Liver (tissue), 9 donors: Measurements from ENCODE around the gene EIF2AK3. TPM values are rescaled to one million over a fixed set of nuclear protein-coding genes. Genes with fewer than 3 reads are reported as not detected.

Experiments
- DNase-seq: peaks from one replicate; pipeline ENCODE4 v3.0.0-alpha.2; 2017; ENCODE audit warnings: low spot score
- H3K27ac ChIP-seq, 2 donors: one replicate each; pipeline ENCODE4 v1.7.0; 2013; ENCODE audit warnings: inconsistent platforms in 2 of 2, low read length in 2 of 2, control low read depth in 1 of 2, low read depth in 1 of 2, mild to moderate bottlenecking in 1 of 2
- H3K27me3 ChIP-seq, 4 donors: one replicate each; pipeline versions ENCODE4 v1.6.1 to v1.7.0; 2013; ENCODE audit warnings: low read length in 3 of 4, inconsistent platforms in 1 of 4, mild to moderate bottlenecking in 1 of 4, moderate library complexity in 1 of 4; ENCODE audit not compliant: control insufficient read depth in 4 of 4, insufficient read depth in 4 of 4
- H3K36me3 ChIP-seq, 4 donors: one replicate each; pipeline versions ENCODE4 v1.6.1 to v1.7.0; 2013; ENCODE audit warnings: low read length in 3 of 4, mild to moderate bottlenecking in 3 of 4, low read depth in 1 of 4, moderate library complexity in 1 of 4; ENCODE audit not compliant: control insufficient read depth in 4 of 4, insufficient read depth in 3 of 4
- H3K4me1 ChIP-seq, 4 donors: one replicate each; pipeline versions ENCODE4 v1.6.1 to v1.7.0; 2013; ENCODE audit warnings: low read length in 3 of 4, mild to moderate bottlenecking in 3 of 4, moderate library complexity in 1 of 4; ENCODE audit not compliant: control insufficient read depth in 4 of 4, insufficient read depth in 4 of 4
- H3K4me3 ChIP-seq, 3 donors: one replicate each; pipeline versions ENCODE4 v1.6.1 to v1.7.0; 2013; ENCODE audit warnings: low read length in 3 of 3, control low read depth in 1 of 3, low read depth in 1 of 3, mild to moderate bottlenecking in 1 of 3
- H3K9ac ChIP-seq, 2 donors: one replicate each; pipeline ENCODE4 v1.7.0; 2013; ENCODE audit warnings: low read length in 2 of 2, mild to moderate bottlenecking in 2 of 2, moderate library complexity in 2 of 2, control low read depth in 1 of 2, low read depth in 1 of 2
- H3K9me3 ChIP-seq, 4 donors: one replicate each; pipeline versions ENCODE4 v1.6.1 to v1.7.0; 2013; ENCODE audit warnings: low read length in 3 of 4; ENCODE audit not compliant: control insufficient read depth in 4 of 4
- ATF3 ChIP-seq: IDR thresholded peaks from 2 replicates; pipeline ENCODE4 v1.6.1; 2016; ENCODE audit warnings: antibody characterized with exemption
- CTCF ChIP-seq: fragments of 150-350 bp; IDR thresholded peaks from 2 replicates; pipeline ENCODE4 v1.5.1; 2017; ENCODE audit warnings: improper control_type of control experiment, low read depth, low read length; ENCODE audit not compliant: missing input control
- EGR1 ChIP-seq, 2 donors: IDR thresholded peaks; 2 replicates each; pipeline ENCODE4 v1.6.1; 2016 to 2018; ENCODE audit warnings: antibody characterized with exemption in 2 of 2, low read depth in 2 of 2
- FOXA1 ChIP-seq: IDR thresholded peaks from 2 replicates; pipeline ENCODE4 v1.6.1; 2016; ENCODE audit warnings: antibody characterized with exemption
- FOXA2 ChIP-seq: IDR thresholded peaks from 2 replicates; pipeline ENCODE4 v1.6.1; 2016; ENCODE audit warnings: antibody characterized with exemption
- GABPA ChIP-seq, 2 donors: IDR thresholded peaks in 1 of 2; conservative IDR thresholded peaks in 1 of 2; 2 replicates each; pipeline ENCODE4 v1.6.1; 2016; ENCODE audit warnings: antibody characterized with exemption in 2 of 2, mild to moderate bottlenecking in 1 of 2, moderate library complexity in 1 of 2
- HNF4A ChIP-seq, 2 donors: conservative IDR thresholded peaks; 2 replicates each; pipeline ENCODE4 v1.6.1; 2016; ENCODE audit warnings: antibody characterized with exemption in 2 of 2, mild to moderate bottlenecking in 2 of 2
- HNF4G ChIP-seq: IDR thresholded peaks from 2 replicates; pipeline ENCODE4 v1.6.1; 2016; ENCODE audit warnings: antibody characterized with exemption
- JUND ChIP-seq, 2 donors: IDR thresholded peaks; 2 replicates each; pipeline ENCODE4 v1.6.1; 2016; ENCODE audit warnings: antibody characterized with exemption in 2 of 2
- MAX ChIP-seq: IDR thresholded peaks from 2 replicates; pipeline ENCODE4 v1.6.1; 2016; ENCODE audit warnings: antibody characterized with exemption
- NR2F2 ChIP-seq: IDR thresholded peaks from 2 replicates; pipeline ENCODE4 v1.6.1; 2016; ENCODE audit warnings: antibody characterized with exemption
- RAD21 ChIP-seq, 2 donors: IDR thresholded peaks; 2 replicates each; pipeline ENCODE4 v1.6.1; 2016; ENCODE audit warnings: antibody characterized with exemption in 2 of 2, mild to moderate bottlenecking in 2 of 2
- REST ChIP-seq: IDR thresholded peaks from 2 replicates; pipeline ENCODE4 v1.6.1; 2016; ENCODE audit warnings: antibody characterized with exemption, mild to moderate bottlenecking
- RXRA ChIP-seq, 2 donors: IDR thresholded peaks; 2 replicates each; pipeline ENCODE4 v1.6.1; 2017 to 2018; ENCODE audit warnings: antibody characterized with exemption in 2 of 2, mild to moderate bottlenecking in 1 of 2
- SP1 ChIP-seq: IDR thresholded peaks from 2 replicates; pipeline ENCODE4 v1.6.1; 2018; ENCODE audit warnings: antibody characterized with exemption, mild to moderate bottlenecking
- TAF1 ChIP-seq: conservative IDR thresholded peaks from 2 replicates; pipeline ENCODE4 v1.6.1; 2016; ENCODE audit warnings: antibody characterized with exemption, mild to moderate bottlenecking
- YY1 ChIP-seq: IDR thresholded peaks from 2 replicates; pipeline ENCODE4 v1.6.1; 2016; ENCODE audit warnings: antibody characterized with exemption, mild to moderate bottlenecking
- ZBTB33 ChIP-seq: IDR thresholded peaks from 2 replicates; pipeline ENCODE4 v1.6.1; 2016; ENCODE audit warnings: antibody characterized with exemption
- WGBS: extraction: QIAGEN DNeasy Blood & Tissue Kit; methylation state at CpG from one replicate; pipeline ENCODE4 v1.1.7; 2013; 5-methylcytosine and 5-hydroxymethylcytosine counted together
- polyA plus RNA-seq, 2 donors: library from polyadenylated mRNA; stranded (reverse) in 1 of 2; unstranded in 1 of 2; fragments of 200-250 nt in 1 of 2; fragments of >200 nt in 1 of 2; fragmentation: Nextera tagmentation in 1 of 2; extraction: Ambion mirVana in 1 of 2; gene quantifications; one replicate each; pipeline versions ENCODE4 v1.2.1 to v1.2.3, GENCODE V29; 2013 to 2015
- total RNA-seq, 2 donors: library from RNA; depleted of rRNA; stranded (reverse); fragments of >200 nt; gene quantifications; one replicate each; pipeline ENCODE4 v1.2.3, GENCODE V29; 2014
- donor health status: healthy.
- donor health status: healthy.
- donor health status: healthy.
- donor health status: healthy.
- donor health status: healthy.

Gene EIF2AK3
- total and polyA plus RNA-seq, 4 donors, result 2.9 to 31.5 (median 9.2) TPM

GRCh38 chr2:88568179-88568578, 59.1 kb downstream of the EIF2AK3 start:
- no peak overlapping the region for H3K4me3 ChIP-seq
- H3K4me1 ChIP-seq, result no peaks in the 10 kb centered on the region
- no peak for TF ChIP-seq FOXA1
- no peak for TF ChIP-seq MAX
- no peak for TF ChIP-seq CTCF
- TF ChIP-seq EGR1 (IDR thresholded peaks at IDR 0.05; ENCODE audit: low read depth in 2 of 2), result no peak
- no peak for TF ChIP-seq TAF1
- TF ChIP-seq JUND (IDR thresholded peaks at IDR 0.05), result no peak
- TF ChIP-seq HNF4A (conservative IDR thresholded peaks at IDR 0.05), result no peak
- TF ChIP-seq RXRA (IDR thresholded peaks at IDR 0.05), result no peak
- no peak for TF ChIP-seq SP1
- no peak for TF ChIP-seq ZBTB33
- no peak for TF ChIP-seq RAD21 (IDR thresholded peaks at IDR 0.05)
- no peak for TF ChIP-seq HNF4G
- no peak for TF ChIP-seq NR2F2
- TF ChIP-seq REST, result no peak
- no peak for TF ChIP-seq FOXA2
- no peak for TF ChIP-seq YY1
- TF ChIP-seq GABPA (IDR thresholded peaks at IDR 0.05 in 1 of 2, conservative IDR thresholded peaks at IDR 0.05 in 1 of 2), result no peak
- no peak for TF ChIP-seq ATF3
- H3K36me3 ChIP-seq, result peaks cover 11 to 35% (median 18%) of the 10 kb centered on the region in 4 donors
- WGBS, result 96% methylated on average over 3 of the region's 3 CpGs
- H3K27ac ChIP-seq, result no peak overlapping the region
- H3K9me3 ChIP-seq, result no peaks in the 10 kb centered on the region
- no peak for DNase-seq
- no peaks in the 10 kb centered on the region for H3K27me3 ChIP-seq
- H3K9ac ChIP-seq, result no peak overlapping the region
